Measurements from ENCODE around the gene CHRDL2. TPM values are rescaled to one million over a fixed set of nuclear protein-coding genes. Genes with fewer than 3 reads are reported as not detected.

CHRDL2 gene
- total RNA-seq = not detected in 2 replicates

GRCh38 chr11:74731301-74732094, at the start of gene CHRDL2:
Gene CHRDL2 (minus strand): TSS chr11:74731426. CDS start chr11:74730888, 538 bp downstream.
- peaks cover 47% of the 10 kb centered on the region for H3K27me3 ChIP-seq (ENCODE audit: control insufficient read depth, insufficient read depth, low read length)
- H3K4me3 ChIP-seq (ENCODE audit: low read depth, low read length) = no peak within 1 kb of the TSS
- no peak for DNase-seq (ENCODE audit: low read depth)
- TF ChIP-seq, protein P1, sequence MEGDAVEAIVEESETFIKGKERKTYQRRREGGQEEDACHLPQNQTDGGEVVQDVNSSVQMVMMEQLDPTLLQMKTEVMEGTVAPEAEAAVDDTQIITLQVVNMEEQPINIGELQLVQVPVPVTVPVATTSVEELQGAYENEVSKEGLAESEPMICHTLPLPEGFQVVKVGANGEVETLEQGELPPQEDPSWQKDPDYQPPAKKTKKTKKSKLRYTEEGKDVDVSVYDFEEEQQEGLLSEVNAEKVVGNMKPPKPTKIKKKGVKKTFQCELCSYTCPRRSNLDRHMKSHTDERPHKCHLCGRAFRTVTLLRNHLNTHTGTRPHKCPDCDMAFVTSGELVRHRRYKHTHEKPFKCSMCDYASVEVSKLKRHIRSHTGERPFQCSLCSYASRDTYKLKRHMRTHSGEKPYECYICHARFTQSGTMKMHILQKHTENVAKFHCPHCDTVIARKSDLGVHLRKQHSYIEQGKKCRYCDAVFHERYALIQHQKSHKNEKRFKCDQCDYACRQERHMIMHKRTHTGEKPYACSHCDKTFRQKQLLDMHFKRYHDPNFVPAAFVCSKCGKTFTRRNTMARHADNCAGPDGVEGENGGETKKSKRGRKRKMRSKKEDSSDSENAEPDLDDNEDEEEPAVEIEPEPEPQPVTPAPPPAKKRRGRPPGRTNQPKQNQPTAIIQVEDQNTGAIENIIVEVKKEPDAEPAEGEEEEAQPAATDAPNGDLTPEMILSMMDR (IDR thresholded peaks at IDR 0.05; ENCODE audit: insufficient read depth, low read length, poor library complexity, severe bottlenecking) = no peak
- H3K36me3 ChIP-seq (ENCODE audit: control insufficient read depth, insufficient read depth, low read length) = no peaks in the 10 kb centered on the region

DNA sequence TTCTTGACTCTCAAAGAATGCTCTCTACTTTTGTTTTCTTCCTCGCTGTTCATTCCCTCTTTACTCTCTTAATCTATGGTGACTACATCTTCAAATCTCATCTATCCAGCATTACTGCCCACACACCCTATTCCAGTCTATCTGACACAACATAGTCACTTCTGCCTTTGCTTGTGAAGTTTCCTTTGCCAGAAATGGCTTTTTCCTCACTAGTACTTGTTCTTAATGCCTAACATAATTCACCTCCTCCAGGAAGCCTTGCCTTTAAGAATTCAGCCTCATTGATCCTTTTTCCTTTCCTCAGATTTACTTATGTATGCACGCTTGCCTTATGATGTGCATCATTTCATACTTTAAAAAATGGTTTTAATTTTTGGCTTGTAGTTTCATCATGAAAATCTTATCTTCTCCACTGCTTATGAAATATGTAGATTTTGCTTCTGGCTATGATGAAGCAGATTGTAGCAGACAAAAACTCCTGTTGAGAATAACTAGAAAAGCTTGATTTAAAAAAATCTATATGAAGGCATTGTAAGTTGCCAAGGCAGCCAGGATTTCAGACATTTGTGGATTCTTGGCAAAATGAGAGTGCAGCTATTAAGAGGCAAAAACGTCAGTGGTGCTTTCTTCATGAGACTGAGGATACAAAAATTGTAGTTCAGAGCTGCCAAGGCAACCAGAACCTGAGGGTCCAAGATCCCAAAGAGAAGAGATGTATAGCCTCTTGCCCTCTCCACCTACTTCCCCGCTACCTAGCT, 49.2 kb upstream of the CHRDL2 start:
- Histone ChIP-seq H3K4me3 (ENCODE audit: low read depth, low read length) (no peak overlapping the region), H3K27me3 (ENCODE audit: control insufficient read depth, insufficient read depth, low read length) (no peaks in the 10 kb centered on the region), H3K36me3 (ENCODE audit: control insufficient read depth, insufficient read depth, low read length) (no peaks in the 10 kb centered on the region)
- TF ChIP-seq, protein P1 (IDR thresholded peaks at IDR 0.05; ENCODE audit: insufficient read depth, low read length, poor library complexity, severe bottlenecking) = no peak
- DNase-seq (ENCODE audit: low read depth) = no peak

GRCh38 chr11:74778581-74778980, 47.4 kb upstream of the CHRDL2 start:
- no peak overlapping the region for H3K4me3 ChIP-seq (ENCODE audit: low read depth, low read length)
- H3K36me3 ChIP-seq (ENCODE audit: control insufficient read depth, insufficient read depth, low read length) = no peaks in the 10 kb centered on the region
- no peak for DNase-seq (ENCODE audit: low read depth)
- TF ChIP-seq, protein P1 (IDR thresholded peaks at IDR 0.05; ENCODE audit: insufficient read depth, low read length, poor library complexity, severe bottlenecking) = no peak
- no peaks in the 10 kb centered on the region for H3K27me3 ChIP-seq (ENCODE audit: control insufficient read depth, insufficient read depth, low read length)

GRCh38 chr11:74777877-74778276, 46.7 kb upstream of the CHRDL2 start:
- TF ChIP-seq, protein P1 (IDR thresholded peaks at IDR 0.05; ENCODE audit: insufficient read depth, low read length, poor library complexity, severe bottlenecking) = no peak
- Histone ChIP-seq H3K27me3 (ENCODE audit: control insufficient read depth, insufficient read depth, low read length) (no peaks in the 10 kb centered on the region), H3K36me3 (ENCODE audit: control insufficient read depth, insufficient read depth, low read length) (no peaks in the 10 kb centered on the region), H3K4me3 (ENCODE audit: low read depth, low read length) (no peak overlapping the region)
- no peak for DNase-seq (ENCODE audit: low read depth)

GRCh38 chr11:74777038-74777437, 45.8 kb upstream of the CHRDL2 start:
- Histone ChIP-seq H3K27me3 (ENCODE audit: control insufficient read depth, insufficient read depth, low read length) (no peaks in the 10 kb centered on the region), H3K36me3 (ENCODE audit: control insufficient read depth, insufficient read depth, low read length) (no peaks in the 10 kb centered on the region), H3K4me3 (ENCODE audit: low read depth, low read length) (no peak overlapping the region)
- TF ChIP-seq, protein P1 (IDR thresholded peaks at IDR 0.05; ENCODE audit: insufficient read depth, low read length, poor library complexity, severe bottlenecking) = no peak
- DNase-seq (ENCODE audit: low read depth) = no peak

Data from kidney epithelial cell (primary cell).